T-helper 1 cell treated with Interleukin-12 subunit alpha and Interleukin-12 subunit beta and Interleukin-4 antibody, amounts not matched to agents 30 μg/mL and 1 μg/mL, for 36 hours (primary cell): Measurements from ENCODE around the gene MAGI2.

ENCODE experiments used
- H3K27ac Mint-ChIP-seq: one replicate; pipeline ENCODE4 v1.8.0; 2021; ENCODE audit warnings: mild to moderate bottlenecking, mixed read lengths
- H3K27me3 Mint-ChIP-seq: one replicate; pipeline ENCODE4 v1.8.0; 2021; ENCODE audit warnings: low read depth, mixed read lengths
- H3K36me3 Mint-ChIP-seq: one replicate; pipeline ENCODE4 v1.8.0; 2021; ENCODE audit warnings: low read depth, mixed read lengths
- H3K4me1 Mint-ChIP-seq: one replicate; pipeline ENCODE4 v1.8.0; 2021; ENCODE audit warnings: low read depth, mixed read lengths
- H3K4me3 Mint-ChIP-seq: one replicate; pipeline ENCODE4 v1.8.0; 2021; ENCODE audit warnings: mild to moderate bottlenecking, moderate library complexity, mixed read lengths
- H3K9me3 Mint-ChIP-seq: one replicate; pipeline ENCODE4 v1.8.0; 2021; ENCODE audit warnings: mixed read lengths

The MAGI2 gene

GRCh38 chr7:78169992-78170391 is 1283.5 kb downstream of the MAGI2 start:
- H3K27me3 Mint-ChIP-seq: no peaks in the 10 kb centered on the region
- H3K4me3 Mint-ChIP-seq: no peak overlapping the region
- H3K27ac Mint-ChIP-seq: no peak overlapping the region
- no peaks in the 10 kb centered on the region for H3K9me3 Mint-ChIP-seq
- H3K4me1 Mint-ChIP-seq: no peaks in the 10 kb centered on the region
- no peaks in the 10 kb centered on the region for H3K36me3 Mint-ChIP-seq

DNA sequence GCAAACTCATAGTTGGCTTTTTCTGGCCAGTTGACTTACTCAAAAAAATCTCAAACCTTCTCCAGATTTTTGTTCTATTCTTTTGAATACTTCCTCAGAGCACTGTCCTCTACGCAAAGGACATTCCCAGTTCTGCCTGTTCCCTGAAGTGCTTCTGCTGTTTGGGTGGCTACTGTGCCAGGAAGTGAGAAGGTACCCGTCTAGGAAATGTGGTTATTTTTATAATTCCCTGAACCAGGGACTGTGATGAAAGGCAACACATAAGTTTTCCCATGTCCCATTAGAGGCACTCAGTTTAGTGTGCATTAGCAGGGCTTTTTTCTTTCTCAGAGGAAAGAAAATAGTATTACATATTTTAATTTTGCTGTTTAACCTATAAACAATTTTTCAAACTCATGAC is 1284.6 kb downstream of the MAGI2 start:
- Mint-ChIP-seq H3K27me3 (no peaks in the 10 kb centered on the region), H3K4me1 (no peaks in the 10 kb centered on the region), H3K4me3 (no peak overlapping the region), H3K9me3 (no peaks in the 10 kb centered on the region), H3K36me3 (no peaks in the 10 kb centered on the region), H3K27ac (no peak overlapping the region)

DNA sequence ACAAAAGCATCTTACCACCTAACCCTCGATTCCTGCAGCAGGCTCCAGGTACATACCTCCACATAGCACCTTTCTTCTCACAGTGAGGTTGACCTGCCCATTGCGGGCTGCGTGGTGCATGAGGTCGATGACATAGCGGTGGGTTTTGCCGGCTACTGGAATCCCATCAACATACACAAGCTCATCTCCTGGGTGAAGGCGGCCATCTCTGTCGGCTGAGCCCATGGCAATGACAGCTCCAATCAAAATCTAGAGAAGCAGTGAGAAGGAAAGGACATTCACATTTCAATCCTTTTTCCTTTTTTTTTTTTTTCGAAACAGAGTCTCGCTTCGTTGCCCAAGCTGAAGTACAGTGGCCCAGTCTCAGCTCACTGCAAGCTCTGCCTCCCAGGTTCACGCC is 1285.6 kb downstream of the MAGI2 start:
- no peaks in the 10 kb centered on the region for H3K4me1 Mint-ChIP-seq
- no peaks in the 10 kb centered on the region for H3K36me3 Mint-ChIP-seq
- no peaks in the 10 kb centered on the region for H3K9me3 Mint-ChIP-seq
- H3K4me3 Mint-ChIP-seq: no peak overlapping the region
- H3K27ac Mint-ChIP-seq: no peak overlapping the region
- no peaks in the 10 kb centered on the region for H3K27me3 Mint-ChIP-seq

GRCh38 chr7:78165854-78166253 is 1287.6 kb downstream of the MAGI2 start:
- H3K4me3 Mint-ChIP-seq: no peak overlapping the region
- H3K27me3 Mint-ChIP-seq: no peaks in the 10 kb centered on the region
- no peaks in the 10 kb centered on the region for H3K4me1 Mint-ChIP-seq
- H3K27ac Mint-ChIP-seq: no peak overlapping the region
- H3K36me3 Mint-ChIP-seq: no peaks in the 10 kb centered on the region
- H3K9me3 Mint-ChIP-seq: no peaks in the 10 kb centered on the region

DNA sequence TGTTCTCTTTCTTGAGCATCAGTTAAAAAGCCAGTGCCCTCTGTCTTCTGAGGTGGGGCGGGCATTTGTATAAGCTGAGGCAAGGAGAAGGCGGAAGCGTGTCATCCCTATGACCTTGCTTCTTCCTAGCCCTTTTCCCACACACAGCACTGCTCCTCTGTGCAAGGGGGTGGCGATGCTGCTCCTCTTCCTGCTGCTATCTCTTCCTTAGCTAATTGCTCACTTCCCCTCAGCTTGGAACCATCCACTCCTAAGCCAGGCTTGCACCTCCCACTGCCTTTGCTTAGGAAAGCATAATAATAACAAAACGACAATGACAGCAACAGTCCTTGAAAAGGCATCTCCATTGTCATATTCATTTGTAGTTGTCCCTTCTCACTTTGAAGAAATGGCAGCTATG is 1288.0 kb downstream of the MAGI2 start:
- Mint-ChIP-seq H3K9me3 (no peaks in the 10 kb centered on the region), H3K4me1 (no peaks in the 10 kb centered on the region), H3K4me3 (no peak overlapping the region), H3K27me3 (no peaks in the 10 kb centered on the region), H3K36me3 (no peaks in the 10 kb centered on the region), H3K27ac (no peak overlapping the region)

DNA sequence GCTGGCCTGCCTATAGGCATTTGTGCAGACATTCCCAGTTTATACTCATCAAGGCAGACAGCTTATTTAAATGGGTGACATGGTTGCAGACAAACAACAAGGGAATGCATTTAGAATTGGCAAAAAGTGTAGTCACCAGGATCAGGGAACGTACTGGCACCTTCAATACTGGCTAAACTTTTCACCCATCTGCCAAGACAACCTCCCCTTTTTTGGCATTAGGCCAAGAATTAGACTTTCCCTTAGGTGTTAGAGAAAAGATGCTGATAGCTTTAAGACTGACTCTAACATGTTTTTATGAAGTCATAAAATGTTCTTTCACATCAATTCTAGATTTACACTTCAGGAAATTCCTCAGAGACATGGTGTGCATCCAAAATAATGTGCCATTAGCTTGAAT is 1289.0 kb downstream of the MAGI2 start:
- Mint-ChIP-seq H3K4me1 (no peaks in the 10 kb centered on the region), H3K36me3 (no peaks in the 10 kb centered on the region)

DNA sequence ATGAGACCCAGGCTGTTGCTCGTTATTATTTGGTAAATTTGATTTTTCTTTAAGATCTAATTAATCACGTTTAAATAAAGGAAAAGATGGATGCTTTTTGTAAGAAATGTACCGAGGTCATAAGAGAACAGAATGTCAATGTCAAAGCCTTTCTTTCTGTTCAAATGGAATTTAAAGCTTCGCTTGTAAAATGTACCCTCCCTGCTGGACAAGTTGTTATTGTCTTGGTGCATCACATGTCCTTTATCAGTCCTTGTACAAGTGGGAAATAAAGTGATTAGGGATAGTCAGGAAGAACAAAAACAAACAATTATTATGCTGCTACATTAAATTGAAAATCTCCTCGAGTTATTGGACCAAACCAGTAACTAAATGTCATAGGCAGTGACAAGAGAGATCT is 1291.7 kb downstream of the MAGI2 start:
- Mint-ChIP-seq H3K36me3 (no peaks in the 10 kb centered on the region), H3K4me1 (no peaks in the 10 kb centered on the region), H3K9me3 (no peaks in the 10 kb centered on the region), H3K4me3 (no peak overlapping the region), H3K27ac (no peak overlapping the region), H3K27me3 (no peaks in the 10 kb centered on the region)

More for the DNA sequence above, 1289.0 kb downstream of the MAGI2 start:
- Mint-ChIP-seq H3K4me3 (no peak overlapping the region), H3K27ac (no peak overlapping the region), H3K27me3 (no peaks in the 10 kb centered on the region), H3K9me3 (no peaks in the 10 kb centered on the region)

- Mint-ChIP-seq H3K36me3 (no peaks in the 10 kb centered on the region), H3K27ac (no peak overlapping the region), H3K27me3 (no peaks in the 10 kb centered on the region), H3K4me1 (no peaks in the 10 kb centered on the region), H3K9me3 (no peaks in the 10 kb centered on the region), H3K4me3 (no peak overlapping the region)
Measured at GRCh38 chr7:78159545-78159944, 1293.9 kb downstream of the MAGI2 start.

GRCh38 chr7:78153285-78153684 is 1300.2 kb downstream of the MAGI2 start:
- no peaks in the 10 kb centered on the region for H3K36me3 Mint-ChIP-seq
- H3K4me1 Mint-ChIP-seq: no peaks in the 10 kb centered on the region
- H3K9me3 Mint-ChIP-seq: no peaks in the 10 kb centered on the region
- H3K27me3 Mint-ChIP-seq: no peaks in the 10 kb centered on the region
- H3K4me3 Mint-ChIP-seq: no peak overlapping the region
- H3K27ac Mint-ChIP-seq: no peak overlapping the region

GRCh38 chr7:78151229-78151628 is 1302.2 kb downstream of the MAGI2 start:
- no peaks in the 10 kb centered on the region for H3K27me3 Mint-ChIP-seq
- no peak overlapping the region for H3K27ac Mint-ChIP-seq
- H3K4me3 Mint-ChIP-seq: no peak overlapping the region
- no peaks in the 10 kb centered on the region for H3K4me1 Mint-ChIP-seq
- no peaks in the 10 kb centered on the region for H3K9me3 Mint-ChIP-seq
- H3K36me3 Mint-ChIP-seq: no peaks in the 10 kb centered on the region

- no peaks in the 10 kb centered on the region for H3K4me1 Mint-ChIP-seq
Measured at GRCh38 chr7:78149787-78150186, 1303.7 kb downstream of the MAGI2 start.

DNA sequence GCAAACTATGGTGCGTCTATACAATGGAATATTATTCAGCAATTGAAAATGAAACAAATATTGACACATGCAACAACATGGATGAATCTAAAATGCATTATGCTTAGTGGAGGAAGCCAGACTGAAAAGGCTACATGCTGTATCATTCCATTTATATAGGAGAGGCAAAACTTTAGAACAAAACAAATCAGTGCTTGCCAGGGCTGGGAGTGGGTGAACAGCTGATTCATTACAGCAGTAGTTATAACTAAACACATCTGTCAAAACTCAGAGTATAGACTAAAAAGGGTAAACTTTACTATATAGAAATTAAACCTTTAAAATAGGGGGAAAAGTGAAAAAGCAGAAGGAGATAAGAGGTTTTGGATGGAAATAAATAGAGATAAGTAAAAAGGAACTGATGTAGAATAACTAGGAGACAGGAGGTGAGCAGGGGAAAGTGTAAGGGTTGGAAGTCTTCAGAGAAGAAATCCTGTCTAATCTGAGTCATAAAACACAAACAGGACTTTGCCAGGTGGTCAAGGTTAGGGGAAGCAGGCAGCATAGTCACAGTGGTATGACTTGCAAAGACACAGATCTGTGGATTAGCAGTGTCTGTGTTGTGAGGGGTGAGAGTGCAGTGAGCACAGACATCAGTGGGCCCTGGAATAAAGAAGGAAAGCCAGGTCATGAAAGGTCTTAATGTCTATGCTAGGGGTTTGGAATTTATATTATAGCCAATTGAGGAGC is 1305.1 kb downstream of the MAGI2 start:
- no peak overlapping the region for H3K4me3 Mint-ChIP-seq
- no peaks in the 10 kb centered on the region for H3K36me3 Mint-ChIP-seq
- H3K27ac Mint-ChIP-seq: no peak overlapping the region
- H3K27me3 Mint-ChIP-seq: no peaks in the 10 kb centered on the region
- H3K4me1 Mint-ChIP-seq: no peaks in the 10 kb centered on the region
- no peaks in the 10 kb centered on the region for H3K9me3 Mint-ChIP-seq

More at GRCh38 chr7:78149787-78150186, 1303.7 kb downstream of the MAGI2 start:
- Mint-ChIP-seq H3K27me3 (no peaks in the 10 kb centered on the region), H3K27ac (no peak overlapping the region), H3K36me3 (no peaks in the 10 kb centered on the region), H3K4me3 (no peak overlapping the region), H3K9me3 (no peaks in the 10 kb centered on the region)

GRCh38 chr7:78146546-78146945 is 1306.9 kb downstream of the MAGI2 start:
- H3K27me3 Mint-ChIP-seq: no peaks in the 10 kb centered on the region
- H3K4me3 Mint-ChIP-seq: no peak overlapping the region
- no peaks in the 10 kb centered on the region for H3K36me3 Mint-ChIP-seq
- H3K27ac Mint-ChIP-seq: no peak overlapping the region
- H3K4me1 Mint-ChIP-seq: no peaks in the 10 kb centered on the region
- no peaks in the 10 kb centered on the region for H3K9me3 Mint-ChIP-seq

GRCh38 chr7:78143661-78144060 is 1309.8 kb downstream of the MAGI2 start:
- H3K9me3 Mint-ChIP-seq: no peaks in the 10 kb centered on the region
- H3K27me3 Mint-ChIP-seq: no peaks in the 10 kb centered on the region
- no peak overlapping the region for H3K4me3 Mint-ChIP-seq
- H3K36me3 Mint-ChIP-seq: no peaks in the 10 kb centered on the region
- H3K27ac Mint-ChIP-seq: no peak overlapping the region
- H3K4me1 Mint-ChIP-seq: no peaks in the 10 kb centered on the region

GRCh38 chr7:78141522-78142281 is 1311.8 kb downstream of the MAGI2 start:
- no peaks in the 10 kb centered on the region for H3K4me1 Mint-ChIP-seq
- no peaks in the 10 kb centered on the region for H3K9me3 Mint-ChIP-seq
- no peaks in the 10 kb centered on the region for H3K36me3 Mint-ChIP-seq
- no peak overlapping the region for H3K4me3 Mint-ChIP-seq
- no peak overlapping the region for H3K27ac Mint-ChIP-seq
- H3K27me3 Mint-ChIP-seq: no peaks in the 10 kb centered on the region
